Pancreas (tissue), 10 donors: ENCODE results near the gene MRM2. TPM values are rescaled to one million over a fixed set of nuclear protein-coding genes. Genes with fewer than 3 reads are reported as not detected.

ENCODE experiments used
- ATAC-seq, 4 donors: fragments of 200-7000 bp; cut with Tn5 transposase; one replicate each; pipeline versions ENCODE4 v1.8.0 to v1.9.1; 2020; ENCODE audit warnings: mild to moderate bottlenecking in 4 of 4, moderate library complexity in 4 of 4
- DNase-seq, 6 donors: peaks; one replicate each; pipeline ENCODE4 v3.0.0-alpha.2; 2020
- FAIRE-seq: peaks from 2 replicates; lab custom pipeline; 2012; peaks lifted over from hg19 to GRCh38; lab: Jason Lieb, UNC
- H3K27ac ChIP-seq, 4 donors: fragments of 200-600 bp; sonication (generic); 1 replicate in 3 of 4; 2 replicates in 1 of 4; pipeline versions ENCODE4 v1.5.0 to v1.8.0; 2020
- H3K27me3 ChIP-seq, 4 donors: fragments of 200-600 bp; one replicate each; pipeline ENCODE4 v1.8.0; 2021
- H3K36me3 ChIP-seq, 3 donors: fragments of 200-600 bp; sonication (generic) in 1 of 3; one replicate each; pipeline versions ENCODE4 v1.5.0 to v1.8.0; 2020 to 2021
- H3K4me1 ChIP-seq, 3 donors: fragments of 200-600 bp; one replicate each; pipeline ENCODE4 v1.8.0; 2021
- H3K4me3 ChIP-seq, 4 donors: fragments of 200-600 bp; sonication (generic) in 2 of 4; one replicate each; pipeline versions ENCODE4 v1.5.0 to v1.8.0; 2020 to 2021
- H3K9me3 ChIP-seq, 4 donors: fragments of 200-600 bp; one replicate each; pipeline ENCODE4 v1.8.0; 2021
- CTCF ChIP-seq, 4 donors: fragments of 200-600 bp; sonication (generic) in 3 of 4; IDR thresholded peaks; one replicate each; pipeline versions ENCODE4 v1.5.0 to v1.8.0; 2021; ENCODE audit warnings: antibody characterized with exemption in 4 of 4
- WGBS, 2 donors: extraction: QIAGEN DNeasy Blood & Tissue Kit; methylation state at CpG; one replicate each; pipeline ENCODE4 v1.1.7; 2013; 5-methylcytosine and 5-hydroxymethylcytosine counted together
- intact Hi-C, 3 donors: fragments of 100-400 bp; cut with DNase I; formaldehyde crosslinking; loops; one replicate each; pipeline versions ENCODE4 v1.11.1 to v1.14.2; 2022
- polyA plus RNA-seq, 2 donors: library from polyadenylated mRNA; stranded (reverse); fragments of 200-250 nt; gene quantifications; one replicate each; pipeline ENCODE4 v1.2.3, GENCODE V29; 2013
- total RNA-seq, 6 donors: library from RNA; stranded (reverse); fragmentation: NEBNext Ultra II Directional in 4 of 6; extraction: Animal tissue kit (Norgen Biotek cat#: 25700) in 4 of 6; gene quantifications; one replicate each; pipeline versions ENCODE4 v1.2.1 to v1.2.4, GENCODE V29; 2021 to 2023
- donor health status: healthy with polysubstance abuse.
- donor health status: DM: no; HTN: no; CAD: no; lungs with moderate emphysema.
- donor health status: DM: no; HTN: no; CAD: no.
- donor health status: control.
- donor health status: control.
- donor health status: Bipolar disorder and iron deficiency.
- donor health status: DM: yes; HTN: yes; CAD: no.
- donor health status: DM: no; HTN: no; CAD: no.
- donor health status: DM: no; HTN: no; CAD: no.
- donor health status: DM: yes; HTN: yes; CAD: no.

The MRM2 gene
- total and polyA plus RNA-seq, 8 donors: 3.5 to 12.3 (median 7.8) TPM

DNA sequence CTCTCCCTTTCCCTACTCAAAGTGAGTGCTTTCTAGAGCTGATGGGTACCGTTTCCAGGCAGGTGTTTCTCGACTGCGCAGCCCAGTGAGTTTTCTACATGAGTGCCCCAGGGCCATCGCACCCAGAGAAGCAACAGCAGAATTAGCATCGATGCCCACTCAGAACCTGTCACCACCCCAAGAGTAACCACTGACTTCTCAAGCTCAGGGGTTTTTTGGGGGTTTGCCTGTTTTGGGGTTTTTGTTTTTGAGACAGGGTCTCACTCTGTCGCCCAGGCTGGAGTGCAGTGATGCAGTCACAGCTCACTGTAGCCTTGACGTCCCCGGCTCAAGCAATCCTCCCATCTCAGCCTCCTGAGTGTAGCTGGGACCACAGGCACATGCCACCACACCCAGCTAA lies 46.5 kb upstream of the MRM2 start:
- H3K27me3 ChIP-seq: no peaks in the 10 kb centered on the region
- no peak for FAIRE-seq
- no peak for TF ChIP-seq CTCF (IDR thresholded peaks at IDR 0.05)

GRCh38 chr7:2287745-2288144 lies 45.7 kb upstream of the MRM2 start:
- no peak overlapping the region for H3K27ac ChIP-seq
- H3K4me3 ChIP-seq: no peak overlapping the region
- FAIRE-seq (no peak), ATAC-seq (no peak), DNase-seq (no peak)
- TF ChIP-seq CTCF (IDR thresholded peaks at IDR 0.05): no peak
- no peaks in the 10 kb centered on the region for H3K36me3 ChIP-seq
- 87 to 90% methylated on average over 8 of the region's 8 CpGs for WGBS, 2 donors
- H3K27me3 ChIP-seq: no peaks in the 10 kb centered on the region
- H3K4me1 ChIP-seq: no peaks in the 10 kb centered on the region
- intact Hi-C loops: no loop called here
- no peaks in the 10 kb centered on the region for H3K9me3 ChIP-seq

More for the DNA sequence above, 46.5 kb upstream of the MRM2 start:
- Histone ChIP-seq H3K27ac (no peak overlapping the region), H3K9me3 (no peaks in the 10 kb centered on the region), H3K4me1 (no peaks in the 10 kb centered on the region), H3K4me3 (no peak overlapping the region), H3K36me3 (no peaks in the 10 kb centered on the region)
- ATAC-seq: no peak
- no peak for DNase-seq
- 86 to 93% methylated on average over 8 of the region's 8 CpGs for WGBS, 2 donors
- intact Hi-C loops: no loop called here

DNA sequence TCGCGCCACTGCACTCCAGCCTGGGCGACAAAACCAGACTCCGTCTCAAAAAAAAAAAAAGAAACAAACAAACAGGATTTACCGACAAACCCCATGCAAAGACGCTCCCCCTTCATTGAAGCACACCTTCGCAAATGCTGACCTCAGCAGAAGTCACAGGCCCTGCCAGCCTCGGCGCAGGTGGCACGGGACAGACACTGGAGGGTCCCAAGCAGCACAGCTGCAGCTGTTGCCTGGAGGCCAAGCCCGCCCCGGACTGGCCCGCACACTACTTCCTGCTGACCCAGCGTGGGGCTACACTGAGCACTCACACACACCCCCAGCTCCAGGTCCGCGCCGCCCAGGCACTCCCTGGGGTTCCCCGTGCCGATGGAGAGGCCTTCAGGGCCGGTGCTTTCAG lies 41.1 kb upstream of the MRM2 start:
- intact Hi-C loops: no loop called here
- no peak for DNase-seq
- H3K27me3 ChIP-seq: no peaks in the 10 kb centered on the region
- ATAC-seq: no peak
- H3K9me3 ChIP-seq: no peaks in the 10 kb centered on the region
- no peaks in the 10 kb centered on the region for H3K4me1 ChIP-seq
- no peak for FAIRE-seq
- no peak for TF ChIP-seq CTCF (IDR thresholded peaks at IDR 0.05)
- WGBS, 2 donors: 97% methylated on average over 20 of the region's 20 CpGs
- no peak overlapping the region for H3K4me3 ChIP-seq
- no peaks in the 10 kb centered on the region for H3K36me3 ChIP-seq
- H3K27ac ChIP-seq: no peak overlapping the region

GRCh38 chr7:2282185-2282751 lies 40.3 kb upstream of the MRM2 start:
- Histone ChIP-seq H3K27me3 (no peaks in the 10 kb centered on the region), H3K4me1 (no peaks in the 10 kb centered on the region), H3K4me3 (no peak overlapping the region), H3K36me3 (no peaks in the 10 kb centered on the region), H3K9me3 (no peaks in the 10 kb centered on the region), H3K27ac (no peak overlapping the region)
- WGBS, 2 donors: 93 to 97% methylated on average over 14 of the region's 14 CpGs
- DNase-seq (no peak), ATAC-seq (no peak), FAIRE-seq (no peak)
- intact Hi-C loops: no loop called here
- no peak for TF ChIP-seq CTCF (IDR thresholded peaks at IDR 0.05)

GRCh38 chr7:2281541-2281940 lies 39.5 kb upstream of the MRM2 start:
- no peak overlapping the region for H3K4me3 ChIP-seq
- no peaks in the 10 kb centered on the region for H3K36me3 ChIP-seq
- DNase-seq (no peak), ATAC-seq (no peak), FAIRE-seq (no peak)
- intact Hi-C loops: no loop called here
- no peaks in the 10 kb centered on the region for H3K4me1 ChIP-seq
- no peak for TF ChIP-seq CTCF (IDR thresholded peaks at IDR 0.05)
- no peaks in the 10 kb centered on the region for H3K27me3 ChIP-seq
- 74 to 78% methylated on average over 9 of the region's 9 CpGs for WGBS, 2 donors
- no peaks in the 10 kb centered on the region for H3K9me3 ChIP-seq
- H3K27ac ChIP-seq: no peak overlapping the region
